Activated T-helper 17 cell treated with anti-CD3 and anti-CD28 coated beads, Interleukin-2, amount 50 U/mL, for 72 hours (primary cell): ENCODE results near the gene GPR141. TPM values are rescaled to one million over a fixed set of nuclear protein-coding genes. Genes with fewer than 3 reads are reported as not detected.

Experiments
- ATAC-seq: fragments of 150-1000 bp; cut with Tn5 transposase; replicated peaks from 2 replicates; pipeline ENCODE4 v1.10.0; 2021; ENCODE audit warnings: mild to moderate bottlenecking, moderate library complexity
- H3K27ac Mint-ChIP-seq: one replicate; pipeline ENCODE4 v1.8.0; 2022; ENCODE audit warnings: mixed read lengths
- H3K27me3 Mint-ChIP-seq: one replicate; pipeline ENCODE4 v1.8.0; 2022; ENCODE audit warnings: mixed read lengths
- H3K36me3 Mint-ChIP-seq: one replicate; pipeline ENCODE4 v1.8.0; 2022; ENCODE audit warnings: low read depth, mild to moderate bottlenecking, mixed read lengths
- H3K4me1 Mint-ChIP-seq: one replicate; pipeline ENCODE4 v1.8.0; 2022; ENCODE audit warnings: mixed read lengths
- H3K4me3 Mint-ChIP-seq: one replicate; pipeline ENCODE4 v1.8.0; 2022; ENCODE audit warnings: mild to moderate bottlenecking, mixed read lengths
- H3K9me3 Mint-ChIP-seq: one replicate; pipeline ENCODE4 v1.8.0; 2022; ENCODE audit warnings: mixed read lengths
- total RNA-seq, 2 donors: library from RNA; stranded (reverse); gene quantifications; one replicate each; pipeline ENCODE4 v1.2.3, GENCODE V29; 2022

Gene GPR141
- total RNA-seq, 2 donors from 2014 or later = not detected

DNA sequence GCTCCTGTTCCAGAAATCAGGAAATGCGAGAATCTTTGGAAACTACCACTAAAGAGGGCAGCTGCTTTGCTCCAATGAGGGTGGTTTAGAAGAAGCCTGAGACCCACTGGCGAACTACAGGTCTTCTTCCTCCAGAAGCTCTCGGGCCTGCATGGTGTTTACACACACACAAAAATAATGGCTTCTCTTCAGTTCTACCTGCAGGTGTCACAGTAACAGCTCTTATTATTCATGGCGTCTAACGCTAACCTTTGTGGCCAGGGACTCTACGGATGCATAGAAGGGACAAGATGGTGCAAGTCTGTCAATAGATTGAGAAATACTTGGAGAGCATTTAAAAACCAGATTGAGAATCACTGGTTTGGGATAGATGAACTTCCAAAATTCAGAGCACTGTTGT lies 22.4 kb downstream of the GPR141 start:
- Mint-ChIP-seq H3K4me3 (no peak overlapping the region), H3K27ac (no peak overlapping the region), H3K4me1 (no peaks in the 10 kb centered on the region), H3K36me3 (no peaks in the 10 kb centered on the region), H3K27me3 (peaks cover 11% of the 10 kb centered on the region), H3K9me3 (no peaks in the 10 kb centered on the region)
- ATAC-seq = no peak

- Mint-ChIP-seq H3K27me3 (peaks cover 11% of the 10 kb centered on the region), H3K9me3 (no peaks in the 10 kb centered on the region), H3K27ac (no peak overlapping the region), H3K36me3 (no peaks in the 10 kb centered on the region), H3K4me1 (no peaks in the 10 kb centered on the region), H3K4me3 (no peak overlapping the region)
- ATAC-seq = no peak
These were observed 23.2 kb downstream of the GPR141 start for GRCh38 chr7:37706804-37707203.

- H3K27me3 Mint-ChIP-seq = peaks cover 11% of the 10 kb centered on the region
- no peaks in the 10 kb centered on the region for H3K36me3 Mint-ChIP-seq
- H3K4me1 Mint-ChIP-seq = no peaks in the 10 kb centered on the region
- H3K4me3 Mint-ChIP-seq = no peak overlapping the region
- H3K27ac Mint-ChIP-seq = no peak overlapping the region
- H3K9me3 Mint-ChIP-seq = no peaks in the 10 kb centered on the region
- no peak for ATAC-seq
These were observed 24.4 kb downstream of the GPR141 start for GRCh38 chr7:37707754-37708485.

DNA sequence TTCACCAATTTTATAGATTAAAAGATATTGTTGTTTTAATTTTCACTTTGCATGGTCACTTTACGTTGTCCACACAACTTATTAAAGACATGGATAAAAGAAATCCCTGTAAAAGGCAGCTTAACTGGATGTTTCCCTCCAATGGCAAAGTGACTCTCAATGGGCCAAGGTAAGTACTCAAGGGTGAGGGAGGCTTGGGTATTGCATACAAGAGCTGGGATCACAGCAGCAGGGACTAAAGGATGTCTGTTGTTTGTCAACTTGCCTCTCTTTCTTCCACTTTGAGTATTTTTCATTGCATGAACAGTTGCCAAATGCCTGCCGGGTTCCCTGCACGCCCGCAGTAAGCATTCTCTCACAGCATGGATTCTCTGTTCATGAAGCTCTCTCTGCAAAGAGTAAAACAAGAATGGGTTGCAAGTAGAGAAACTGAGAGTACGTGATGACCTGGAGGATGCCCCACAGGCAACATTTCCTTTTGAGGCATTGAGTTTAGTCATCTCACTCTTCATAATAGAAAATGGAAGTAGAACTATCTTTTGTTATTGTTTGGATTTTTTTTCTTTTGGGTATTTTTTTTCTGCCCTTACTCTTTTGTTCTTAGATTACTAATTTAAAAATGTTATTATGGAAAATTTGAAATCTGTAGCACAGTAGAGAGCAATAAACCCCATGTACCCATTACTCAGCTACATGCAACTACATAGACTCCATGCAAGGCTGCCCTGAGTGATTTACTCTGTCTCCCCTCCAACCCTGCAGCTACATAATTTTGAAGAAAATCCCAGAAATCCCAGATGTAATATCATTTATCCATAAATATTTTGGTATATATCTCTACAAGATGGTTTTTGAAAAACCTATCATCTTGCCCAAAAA lies 26.3 kb downstream of the GPR141 start:
- Mint-ChIP-seq H3K4me3 (no peak overlapping the region), H3K27me3 (peaks cover 17% of the 10 kb centered on the region), H3K9me3 (no peaks in the 10 kb centered on the region), H3K36me3 (no peaks in the 10 kb centered on the region), H3K27ac (no peak overlapping the region), H3K4me1 (no peaks in the 10 kb centered on the region)
- peak; percentile 88 for ATAC-seq

GRCh38 chr7:37713613-37714012 lies 30.0 kb downstream of the GPR141 start:
- Mint-ChIP-seq H3K36me3 (no peaks in the 10 kb centered on the region), H3K9me3 (no peaks in the 10 kb centered on the region), H3K4me1 (no peaks in the 10 kb centered on the region), H3K27me3 (peaks cover 14% of the 10 kb centered on the region), H3K27ac (no peak overlapping the region), H3K4me3 (no peak overlapping the region)
- ATAC-seq = no peak

DNA sequence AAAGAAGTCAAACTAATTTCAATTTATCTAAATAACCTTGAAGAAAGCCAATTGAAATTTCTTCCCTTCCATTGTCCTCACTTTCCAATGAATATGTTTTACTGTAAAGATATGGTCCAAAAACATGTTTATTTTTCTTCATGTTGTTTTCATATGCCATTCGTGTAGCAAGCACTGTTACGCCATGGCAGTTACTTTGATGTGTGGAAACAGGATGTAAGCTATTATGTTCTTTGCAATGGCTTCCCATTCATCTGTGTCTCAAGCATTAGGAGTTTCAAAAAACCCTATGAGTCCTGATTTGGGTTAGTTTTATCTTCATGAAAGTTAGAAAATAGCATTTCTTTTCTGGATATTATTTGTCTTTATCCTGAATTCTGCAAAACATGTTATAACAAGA lies 31.0 kb downstream of the GPR141 start:
- ATAC-seq = no peak
- H3K36me3 Mint-ChIP-seq = no peaks in the 10 kb centered on the region
- no peak overlapping the region for H3K27ac Mint-ChIP-seq
- H3K4me3 Mint-ChIP-seq = no peak overlapping the region
- H3K4me1 Mint-ChIP-seq = no peaks in the 10 kb centered on the region
- H3K27me3 Mint-ChIP-seq = peaks cover 14% of the 10 kb centered on the region
- no peaks in the 10 kb centered on the region for H3K9me3 Mint-ChIP-seq

GRCh38 chr7:37718585-37718984 lies 35.0 kb downstream of the GPR141 start:
- no peaks in the 10 kb centered on the region for H3K36me3 Mint-ChIP-seq
- no peak overlapping the region for H3K4me3 Mint-ChIP-seq
- no peak overlapping the region for H3K27ac Mint-ChIP-seq
- ATAC-seq = no peak
- H3K9me3 Mint-ChIP-seq = no peaks in the 10 kb centered on the region
- H3K27me3 Mint-ChIP-seq = peaks cover 14% of the 10 kb centered on the region
- no peaks in the 10 kb centered on the region for H3K4me1 Mint-ChIP-seq

DNA sequence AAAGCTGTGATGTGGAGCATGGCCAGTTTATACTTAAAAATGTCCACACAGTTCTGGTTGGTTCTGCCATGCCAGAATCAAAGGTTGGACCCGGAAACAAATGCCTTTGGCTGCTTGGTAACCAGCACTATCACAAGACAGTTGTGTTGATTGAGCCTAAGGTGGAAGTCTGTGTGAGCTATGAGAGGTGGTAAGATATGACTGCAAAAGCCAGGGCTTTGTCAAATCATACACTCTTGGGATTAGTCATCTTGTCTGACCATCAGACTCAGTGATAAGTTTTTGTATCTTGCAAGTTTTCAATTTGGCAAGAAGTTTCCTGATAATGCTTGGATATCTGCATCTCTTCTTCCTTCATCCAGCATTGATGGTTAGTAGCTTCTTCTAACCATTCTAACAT lies 35.5 kb downstream of the GPR141 start:
- H3K27ac Mint-ChIP-seq = no peak overlapping the region
- ATAC-seq = peak; percentile 55
- H3K36me3 Mint-ChIP-seq = no peaks in the 10 kb centered on the region
- H3K9me3 Mint-ChIP-seq = no peaks in the 10 kb centered on the region
- H3K4me1 Mint-ChIP-seq = no peaks in the 10 kb centered on the region
- H3K4me3 Mint-ChIP-seq = no peak overlapping the region
- H3K27me3 Mint-ChIP-seq = peaks cover 9% of the 10 kb centered on the region

GRCh38 chr7:37724732-37725131 lies 41.2 kb downstream of the GPR141 start:
- Mint-ChIP-seq H3K4me1 (no peaks in the 10 kb centered on the region), H3K27me3 (peaks cover 4% of the 10 kb centered on the region), H3K9me3 (no peaks in the 10 kb centered on the region), H3K36me3 (no peaks in the 10 kb centered on the region), H3K27ac (no peak overlapping the region), H3K4me3 (no peak overlapping the region)
- no peak for ATAC-seq

GRCh38 chr7:37726016-37726415 lies 42.5 kb downstream of the GPR141 start:
- no peak overlapping the region for H3K27ac Mint-ChIP-seq
- no peaks in the 10 kb centered on the region for H3K9me3 Mint-ChIP-seq
- no peaks in the 10 kb centered on the region for H3K36me3 Mint-ChIP-seq
- H3K4me1 Mint-ChIP-seq = no peaks in the 10 kb centered on the region
- no peak for ATAC-seq
- H3K27me3 Mint-ChIP-seq = peaks cover 8% of the 10 kb centered on the region
- H3K4me3 Mint-ChIP-seq = no peak overlapping the region

- no peaks in the 10 kb centered on the region for H3K36me3 Mint-ChIP-seq
- no peak overlapping the region for H3K4me3 Mint-ChIP-seq
- H3K27ac Mint-ChIP-seq = no peak overlapping the region
- no peaks in the 10 kb centered on the region for H3K4me1 Mint-ChIP-seq
- H3K9me3 Mint-ChIP-seq = no peaks in the 10 kb centered on the region
- no peak for ATAC-seq
- peaks cover 16% of the 10 kb centered on the region for H3K27me3 Mint-ChIP-seq
These were observed 45.2 kb downstream of the GPR141 start for GRCh38 chr7:37728747-37729146.

DNA sequence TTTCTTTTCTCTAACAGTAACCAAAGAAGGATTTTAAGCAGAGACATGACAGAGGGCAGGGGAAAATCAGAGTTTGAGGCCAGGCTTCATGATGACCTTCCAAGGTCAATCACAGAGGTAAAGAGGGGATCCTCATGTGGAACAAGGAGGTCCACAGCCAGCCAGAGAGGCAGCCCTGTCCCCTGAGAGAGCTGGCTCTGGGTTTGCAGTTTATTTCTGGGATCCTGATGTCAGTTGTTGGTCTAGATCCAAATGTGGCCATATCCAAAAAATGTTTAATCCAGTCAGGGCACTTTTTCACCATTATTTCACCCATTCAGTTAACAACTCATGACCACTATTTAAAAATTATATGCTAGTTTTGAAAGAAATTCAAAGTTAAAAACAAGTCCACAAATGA lies 45.6 kb downstream of the GPR141 start:
- no peak overlapping the region for H3K4me3 Mint-ChIP-seq
- ATAC-seq = no peak
- no peaks in the 10 kb centered on the region for H3K36me3 Mint-ChIP-seq
- peaks cover 16% of the 10 kb centered on the region for H3K27me3 Mint-ChIP-seq
- H3K4me1 Mint-ChIP-seq = no peaks in the 10 kb centered on the region
- no peak overlapping the region for H3K27ac Mint-ChIP-seq
- H3K9me3 Mint-ChIP-seq = no peaks in the 10 kb centered on the region

DNA sequence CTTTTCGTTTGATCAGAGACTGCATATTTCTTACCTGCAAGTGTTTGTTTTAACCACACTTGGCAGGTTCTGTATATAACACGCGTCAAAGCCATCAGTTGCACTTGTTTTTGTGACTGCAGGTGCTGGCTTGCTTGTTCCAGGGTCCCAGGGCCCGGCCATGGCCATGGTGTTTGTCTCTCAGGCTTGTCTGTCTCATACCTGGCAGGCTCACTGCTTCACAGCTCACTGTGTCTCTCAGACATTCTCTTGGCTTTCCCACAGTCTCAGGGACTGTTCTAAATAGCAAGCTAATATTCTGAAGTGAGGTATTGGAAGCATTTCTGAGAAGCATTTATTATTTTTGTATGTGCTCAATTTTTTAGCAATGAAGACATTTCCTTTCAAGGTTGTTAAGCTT lies 46.9 kb downstream of the GPR141 start:
- H3K36me3 Mint-ChIP-seq = no peaks in the 10 kb centered on the region
- H3K27me3 Mint-ChIP-seq = peaks cover 20% of the 10 kb centered on the region
- ATAC-seq = no peak
- no peaks in the 10 kb centered on the region for H3K9me3 Mint-ChIP-seq
- H3K4me3 Mint-ChIP-seq = no peak overlapping the region
- H3K4me1 Mint-ChIP-seq = no peaks in the 10 kb centered on the region
- no peak overlapping the region for H3K27ac Mint-ChIP-seq

GRCh38 chr7:37732253-37732652 lies 48.7 kb downstream of the GPR141 start:
- Mint-ChIP-seq H3K27ac (no peak overlapping the region), H3K36me3 (no peaks in the 10 kb centered on the region), H3K27me3 (peaks cover 20% of the 10 kb centered on the region), H3K9me3 (no peaks in the 10 kb centered on the region), H3K4me1 (no peaks in the 10 kb centered on the region), H3K4me3 (no peak overlapping the region)
- no peak for ATAC-seq

DNA sequence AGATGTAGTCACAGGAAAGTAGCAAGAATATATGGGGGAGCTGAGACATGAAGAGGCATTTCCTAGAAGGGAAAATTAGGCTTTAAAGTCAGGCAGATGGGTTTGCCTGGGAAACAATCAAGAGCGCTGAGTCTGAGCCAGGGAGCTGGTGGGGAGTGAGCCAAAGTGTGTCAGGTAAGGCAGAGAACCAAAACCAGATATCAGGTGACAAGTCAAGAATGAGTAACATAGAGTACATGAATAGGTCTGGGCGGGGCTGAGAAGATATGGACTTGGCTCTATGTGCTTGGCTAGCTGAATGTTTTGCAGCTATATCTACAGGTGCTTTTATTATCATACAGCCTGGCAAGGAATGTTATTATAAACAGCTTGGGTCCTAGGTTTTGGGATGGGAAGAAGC lies 49.3 kb downstream of the GPR141 start:
- no peak for ATAC-seq
- no peak overlapping the region for H3K27ac Mint-ChIP-seq
- no peaks in the 10 kb centered on the region for H3K4me1 Mint-ChIP-seq
- H3K36me3 Mint-ChIP-seq = no peaks in the 10 kb centered on the region
- peaks cover 19% of the 10 kb centered on the region for H3K27me3 Mint-ChIP-seq
- H3K4me3 Mint-ChIP-seq = no peak overlapping the region
- no peaks in the 10 kb centered on the region for H3K9me3 Mint-ChIP-seq
